Body of pancreas (tissue), 4 donors: Measurements from ENCODE around the gene DCDC2B.

Experiments used
- POLR2A ChIP-seq, 3 donors: fragments of 450-650 bp; IDR thresholded peaks; one replicate each; pipeline ENCODE4 v1.6.1; 2016; ENCODE audit warnings: antibody characterized with exemption in 3 of 3, mild to moderate bottlenecking in 2 of 3
- TF ChIP-seq, protein P1 (sequence below), 7 experiments: fragments of 450-650 bp in 4 of 7; fragments of 200-600 bp in 3 of 7; sonication (generic) in 3 of 7; IDR thresholded peaks; one replicate each; pipeline ENCODE4 v1.5.1; 2016 to 2019; ENCODE audit warnings: antibody characterized with exemption in 7 of 7

DNA sequence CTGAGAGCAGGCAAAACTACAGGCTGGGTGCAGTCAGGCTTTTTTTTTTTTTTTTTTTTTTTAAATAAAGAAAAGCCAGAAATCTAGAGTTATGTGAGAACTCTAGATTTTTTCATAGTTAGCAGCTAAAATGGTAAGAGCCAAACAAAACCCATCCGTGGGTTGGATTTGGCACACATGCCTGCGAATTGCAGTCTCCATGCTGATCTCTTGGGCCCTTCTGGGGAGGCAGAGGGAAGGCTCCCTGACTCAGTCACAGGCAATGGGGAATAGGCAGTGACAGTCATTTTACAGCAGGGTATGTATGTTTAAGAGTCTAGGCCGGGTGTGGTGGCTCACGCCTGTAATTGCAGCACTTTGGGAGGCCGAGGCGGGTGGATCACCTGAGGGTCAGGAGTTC is 26.8 kb upstream of the DCDC2B start:
- TF ChIP-seq, protein P1, sequence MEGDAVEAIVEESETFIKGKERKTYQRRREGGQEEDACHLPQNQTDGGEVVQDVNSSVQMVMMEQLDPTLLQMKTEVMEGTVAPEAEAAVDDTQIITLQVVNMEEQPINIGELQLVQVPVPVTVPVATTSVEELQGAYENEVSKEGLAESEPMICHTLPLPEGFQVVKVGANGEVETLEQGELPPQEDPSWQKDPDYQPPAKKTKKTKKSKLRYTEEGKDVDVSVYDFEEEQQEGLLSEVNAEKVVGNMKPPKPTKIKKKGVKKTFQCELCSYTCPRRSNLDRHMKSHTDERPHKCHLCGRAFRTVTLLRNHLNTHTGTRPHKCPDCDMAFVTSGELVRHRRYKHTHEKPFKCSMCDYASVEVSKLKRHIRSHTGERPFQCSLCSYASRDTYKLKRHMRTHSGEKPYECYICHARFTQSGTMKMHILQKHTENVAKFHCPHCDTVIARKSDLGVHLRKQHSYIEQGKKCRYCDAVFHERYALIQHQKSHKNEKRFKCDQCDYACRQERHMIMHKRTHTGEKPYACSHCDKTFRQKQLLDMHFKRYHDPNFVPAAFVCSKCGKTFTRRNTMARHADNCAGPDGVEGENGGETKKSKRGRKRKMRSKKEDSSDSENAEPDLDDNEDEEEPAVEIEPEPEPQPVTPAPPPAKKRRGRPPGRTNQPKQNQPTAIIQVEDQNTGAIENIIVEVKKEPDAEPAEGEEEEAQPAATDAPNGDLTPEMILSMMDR (IDR thresholded peaks at IDR 0.05) = no peak
- TF ChIP-seq POLR2A (IDR thresholded peaks at IDR 0.05) = no peak
